ENCODE data around the gene SERPINB3.
"Not testable (repeated sequence)": the region's sequence is repeated elsewhere in the genome, so short reads cannot be mapped to it uniquely, and the experiment has no call there.

SERPINB3 gene

GRCh38 chr18:63661750-63662149 lies at the start of gene SERPINB3:
TSS of gene SERPINB3 (minus strand) at chr18:63661893. CDS start at chr18:63661216, 677 bp downstream.
- not testable (repeated sequence) for TF ChIP-seq GATA3, GATA2 (IDR thresholded peaks at IDR 0.05; ENCODE audit: low read depth, low read length)

- TF ChIP-seq GATA3 (IDR thresholded peaks at IDR 0.05; ENCODE audit: low read depth, low read length): no peak
- TF ChIP-seq GATA2 (IDR thresholded peaks at IDR 0.05; ENCODE audit: low read depth, low read length): no peak
Observed at GRCh38 chr18:63708650-63709049, 47.0 kb upstream of the SERPINB3 start.

GRCh38 chr18:63707816-63708215 lies 46.1 kb upstream of the SERPINB3 start:
- TF ChIP-seq GATA2 (IDR thresholded peaks at IDR 0.05; ENCODE audit: low read depth, low read length): no peak
- TF ChIP-seq GATA3 (IDR thresholded peaks at IDR 0.05; ENCODE audit: low read depth, low read length): no peak

GRCh38 chr18:63705401-63705800 lies 43.7 kb upstream of the SERPINB3 start:
- TF ChIP-seq GATA3 (IDR thresholded peaks at IDR 0.05; ENCODE audit: low read depth, low read length): no peak
- TF ChIP-seq GATA2 (IDR thresholded peaks at IDR 0.05; ENCODE audit: low read depth, low read length): no peak

- TF ChIP-seq GATA3 (IDR thresholded peaks at IDR 0.05; ENCODE audit: low read depth, low read length) (no peak), GATA2 (IDR thresholded peaks at IDR 0.05; ENCODE audit: low read depth, low read length) (no peak)
Observed at GRCh38 chr18:63702660-63703059, 41.0 kb upstream of the SERPINB3 start, which contains the start of gene SERPINB11. TSS of gene SERPINB11 (plus strand) at chr18:63702960. CDS start at chr18:63710194, 7,234 bp downstream.

GRCh38 chr18:63701952-63702351 lies 40.3 kb upstream of the SERPINB3 start:
- TF ChIP-seq GATA2 (IDR thresholded peaks at IDR 0.05; ENCODE audit: low read depth, low read length) (no peak), GATA3 (IDR thresholded peaks at IDR 0.05; ENCODE audit: low read depth, low read length) (no peak)

- TF ChIP-seq GATA2 (IDR thresholded peaks at IDR 0.05; ENCODE audit: low read depth, low read length) (no peak), GATA3 (IDR thresholded peaks at IDR 0.05; ENCODE audit: low read depth, low read length) (no peak)
Observed at GRCh38 chr18:63700501-63700900, 38.8 kb upstream of the SERPINB3 start.

GRCh38 chr18:63697097-63697660 lies 35.5 kb upstream of the SERPINB3 start:
- no peak for TF ChIP-seq GATA3 (IDR thresholded peaks at IDR 0.05; ENCODE audit: low read depth, low read length)
- TF ChIP-seq GATA2 (IDR thresholded peaks at IDR 0.05; ENCODE audit: low read depth, low read length): no peak

GRCh38 chr18:63689064-63689463 lies 27.4 kb upstream of the SERPINB3 start:
- no peak for TF ChIP-seq GATA2 (IDR thresholded peaks at IDR 0.05; ENCODE audit: low read depth, low read length)
- TF ChIP-seq GATA3 (IDR thresholded peaks at IDR 0.05; ENCODE audit: low read depth, low read length): no peak

- TF ChIP-seq GATA3 (IDR thresholded peaks at IDR 0.05; ENCODE audit: low read depth, low read length) (no peak), GATA2 (IDR thresholded peaks at IDR 0.05; ENCODE audit: low read depth, low read length) (no peak)
Observed at GRCh38 chr18:63686871-63687270, 25.2 kb upstream of the SERPINB3 start.

GRCh38 chr18:63684718-63685117 lies 23.0 kb upstream of the SERPINB3 start:
- TF ChIP-seq GATA2 (IDR thresholded peaks at IDR 0.05; ENCODE audit: low read depth, low read length): no peak
- no peak for TF ChIP-seq GATA3 (IDR thresholded peaks at IDR 0.05; ENCODE audit: low read depth, low read length)

- no peak for TF ChIP-seq GATA3 (IDR thresholded peaks at IDR 0.05; ENCODE audit: low read depth, low read length)
- TF ChIP-seq GATA2 (IDR thresholded peaks at IDR 0.05; ENCODE audit: low read depth, low read length): no peak
Observed at GRCh38 chr18:63683890-63684289, 22.2 kb upstream of the SERPINB3 start.

- TF ChIP-seq GATA3 (IDR thresholded peaks at IDR 0.05; ENCODE audit: low read depth, low read length) (no peak), GATA2 (IDR thresholded peaks at IDR 0.05; ENCODE audit: low read depth, low read length) (no peak)
Observed at GRCh38 chr18:63683152-63683551, 21.5 kb upstream of the SERPINB3 start.

GRCh38 chr18:63681449-63682340 lies 20.0 kb upstream of the SERPINB3 start:
- no peak for TF ChIP-seq GATA3 (IDR thresholded peaks at IDR 0.05; ENCODE audit: low read depth, low read length)
- TF ChIP-seq GATA2 (IDR thresholded peaks at IDR 0.05; ENCODE audit: low read depth, low read length): no peak
